SK-N-SH (cell line): Measurements from ENCODE around the gene UFSP1.

Experiments
- CTCF ChIP-seq: fragments of 200-600 bp; sonication (generic); IDR thresholded peaks from 2 replicates; pipeline ENCODE4 v1.6.1; 2017; ENCODE audit warnings: antibody characterized with exemption, mild to moderate bottlenecking, moderate library complexity
- JUND ChIP-seq: IDR thresholded peaks from 2 replicates; pipeline ENCODE4 v1.4.0; 2012
- USF1 ChIP-seq: IDR thresholded peaks from 2 replicates; pipeline ENCODE4 v1.4.0; 2012; ENCODE audit warnings: low read depth, borderline replicate concordance

DNA sequence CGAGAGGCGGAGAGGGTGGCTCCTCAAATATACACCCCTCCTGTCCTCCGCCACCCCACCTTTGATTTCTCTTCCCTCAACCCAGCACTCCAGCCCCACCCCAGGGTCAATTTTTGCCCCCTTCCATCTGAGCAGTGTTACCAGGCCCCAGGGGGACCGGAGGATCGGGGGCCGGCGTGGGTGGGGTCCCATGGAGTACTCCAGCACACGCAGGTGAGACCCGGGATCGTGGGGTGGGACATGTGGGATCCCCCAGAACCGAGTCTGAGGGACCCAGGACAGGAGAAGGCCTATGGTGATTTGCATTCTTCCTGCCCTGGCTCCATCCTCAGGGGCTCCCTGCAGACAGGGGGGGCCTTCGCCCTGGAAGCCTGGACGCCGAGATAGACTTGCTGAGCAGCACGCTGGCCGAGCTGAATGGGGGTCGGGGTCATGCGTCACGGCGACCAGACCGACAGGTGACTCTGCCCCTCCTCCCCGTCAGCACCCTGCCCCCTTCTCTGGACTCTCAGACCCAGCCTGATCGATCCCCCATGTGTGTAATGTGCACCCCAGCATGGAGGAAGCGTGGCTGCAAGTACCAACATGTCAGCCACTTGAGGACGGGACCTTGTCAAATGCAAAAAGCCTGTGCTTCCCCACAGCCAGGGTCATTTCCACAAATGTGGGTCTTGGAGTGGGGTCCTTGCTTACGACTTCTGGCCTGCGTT lies 21.6 kb downstream of the UFSP1 start:
- no peak for TF ChIP-seq USF1
- no peak for TF ChIP-seq CTCF
- no peak for TF ChIP-seq JUND
